Inferior parietal cortex (tissue), 1 donor: ENCODE data around the gene GLIS1.

Source experiments
- DNase-seq: peaks from one replicate; pipeline ENCODE4 v3.0.0-alpha.2; 2016; ENCODE audit errors: extremely low spot score

Gene GLIS1

GRCh38 chr1:53617851-53618499 is 121.0 kb downstream of the GLIS1 start:
- no peak for DNase-seq

GRCh38 chr1:53617382-53617781 is 121.6 kb downstream of the GLIS1 start:
- no peak for DNase-seq

- DNase-seq, result no peak
Observed at GRCh38 chr1:53616927-53617326, 122.0 kb downstream of the GLIS1 start.

GRCh38 chr1:53616511-53616910 is 122.5 kb downstream of the GLIS1 start:
- no peak for DNase-seq

- no peak for DNase-seq
Observed at GRCh38 chr1:53615101-53615500, 123.9 kb downstream of the GLIS1 start.

- no peak for DNase-seq
Observed at GRCh38 chr1:53614231-53615021, 124.5 kb downstream of the GLIS1 start.

GRCh38 chr1:53608676-53609075 is 130.3 kb downstream of the GLIS1 start:
- no peak for DNase-seq

GRCh38 chr1:53608071-53608470 is 130.9 kb downstream of the GLIS1 start:
- no peak for DNase-seq

GRCh38 chr1:53606651-53607051 is 132.3 kb downstream of the GLIS1 start:
- DNase-seq, result no peak

GRCh38 chr1:53606197-53606596 is 132.8 kb downstream of the GLIS1 start:
- DNase-seq, result no peak

- no peak for DNase-seq
Observed at GRCh38 chr1:53605181-53605580, 133.8 kb downstream of the GLIS1 start.

GRCh38 chr1:53604291-53604919 is 134.6 kb downstream of the GLIS1 start:
- DNase-seq, result no peak

GRCh38 chr1:53603431-53603830 is 135.5 kb downstream of the GLIS1 start:
- DNase-seq, result no peak

GRCh38 chr1:53601867-53602775 is 136.8 kb downstream of the GLIS1 start:
- DNase-seq, result no peak

GRCh38 chr1:53601031-53601745 is 137.8 kb downstream of the GLIS1 start:
- DNase-seq, result no peak

GRCh38 chr1:53600561-53600960 is 138.4 kb downstream of the GLIS1 start:
- no peak for DNase-seq

- no peak for DNase-seq
Observed at GRCh38 chr1:53600001-53600400, 139.0 kb downstream of the GLIS1 start.

GRCh38 chr1:53599481-53599880 is 139.5 kb downstream of the GLIS1 start:
- no peak for DNase-seq

- no peak for DNase-seq
Observed at GRCh38 chr1:53598966-53599365, 140.0 kb downstream of the GLIS1 start.

GRCh38 chr1:53595906-53596305 is 143.1 kb downstream of the GLIS1 start:
- no peak for DNase-seq
